Neural progenitor cell (in vitro differentiated cells): ENCODE results near the gene IFNA4.

Source experiments
- CTCF ChIP-seq: fragments of 200-600 bp; sonication (generic); IDR thresholded peaks from 2 replicates; pipeline ENCODE4 v1.5.1; 2017; ENCODE audit warnings: antibody characterized with exemption, mild to moderate bottlenecking
- EZH2phosphoT487 ChIP-seq: fragments of 200-600 bp; sonication (generic); IDR thresholded peaks from 2 replicates; pipeline ENCODE4 v1.6.1; 2017; ENCODE audit warnings: antibody characterized with exemption

GRCh38 chr9:21174671-21175070, 12.7 kb downstream of the IFNA4 start:
- TF ChIP-seq CTCF (no peak), EZH2phosphoT487 (no peak)
